EL (cell line): Measurements from ENCODE around the gene CSAD.
"Not testable (repeated sequence)": the region's sequence is repeated elsewhere in the genome, so short reads cannot be mapped to it uniquely, and the experiment has no call there.

Source experiments
- DNase-seq: peaks from one replicate; pipeline ENCODE4 v3.0.0-alpha.2; 2016

The CSAD gene

DNA sequence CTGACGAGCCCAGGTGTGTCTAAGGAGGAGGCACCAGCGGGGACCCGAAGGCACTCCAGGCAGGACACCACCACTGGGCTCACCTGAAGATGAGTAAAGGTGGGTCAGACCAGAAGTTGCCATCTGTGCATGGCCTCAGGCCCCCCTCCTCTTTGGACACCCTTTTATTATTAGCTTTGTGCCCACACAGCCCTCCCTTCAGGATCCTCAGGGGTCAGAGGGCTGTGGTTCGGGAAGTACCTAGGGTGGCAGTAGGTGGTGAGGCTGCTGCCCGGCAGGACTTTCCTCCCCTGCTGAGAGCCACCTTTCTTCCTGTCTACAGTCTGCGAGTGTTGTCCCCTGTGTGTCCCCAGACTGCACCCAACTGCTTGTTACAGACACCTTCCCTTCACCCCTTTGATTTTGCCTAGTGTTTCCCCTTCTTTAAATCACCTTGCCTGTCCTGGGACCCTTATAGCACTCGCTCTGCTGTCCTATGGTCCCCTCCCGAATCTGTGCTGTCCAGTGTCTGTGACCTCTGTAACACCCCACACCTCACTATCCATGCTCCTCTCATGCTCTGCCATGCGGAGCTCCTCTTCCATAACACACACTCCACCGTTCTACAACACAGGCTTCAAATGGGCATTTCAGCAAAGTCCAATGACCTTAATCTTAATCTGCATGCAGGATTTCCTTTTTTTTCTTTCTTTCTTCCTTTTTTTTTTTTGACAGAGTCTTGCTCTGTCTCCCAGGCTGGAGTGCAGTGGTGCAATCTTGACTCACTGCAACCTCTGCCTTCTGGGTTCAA lies 51.8 kb downstream of the CSAD start:
- no peak for DNase-seq

DNA sequence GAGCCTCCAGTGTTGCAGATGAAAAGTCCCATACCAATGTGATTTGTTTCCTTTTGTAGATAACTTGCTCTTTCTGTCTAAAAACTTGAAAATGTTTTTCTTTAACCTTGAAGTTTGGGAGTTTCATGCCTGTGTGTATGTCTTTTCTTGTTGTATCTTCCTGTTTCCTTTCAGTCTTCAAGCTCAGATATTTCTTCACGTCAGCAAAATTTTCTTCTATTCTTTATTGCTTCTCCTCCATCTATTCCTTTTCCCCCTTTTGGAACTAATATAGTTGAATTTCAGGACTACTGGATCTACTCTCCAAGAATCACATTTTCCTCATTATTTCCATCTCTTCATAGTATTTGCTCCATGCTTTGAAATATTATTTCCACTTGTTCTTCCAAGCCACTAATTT lies 53.6 kb downstream of the CSAD start:
- DNase-seq, result no peak

DNA sequence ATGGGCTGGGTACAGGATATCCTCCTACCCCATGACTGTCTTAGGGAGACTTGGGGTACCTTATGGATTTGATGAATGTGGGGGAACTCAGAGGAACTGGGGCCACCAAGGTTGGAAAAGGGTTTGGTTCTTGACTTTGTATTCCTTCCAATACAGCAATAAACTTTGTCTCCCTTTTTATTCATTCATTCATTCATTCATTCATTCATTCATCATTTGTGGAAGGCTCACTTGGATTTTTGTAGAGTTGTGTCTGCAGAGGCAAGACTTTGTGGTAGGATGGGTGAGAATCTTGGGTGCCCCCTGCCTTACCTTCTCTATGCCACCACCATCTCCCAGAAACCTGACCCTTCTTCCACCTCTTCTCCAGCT lies 56.4 kb downstream of the CSAD start:
- DNase-seq, result no peak

DNA sequence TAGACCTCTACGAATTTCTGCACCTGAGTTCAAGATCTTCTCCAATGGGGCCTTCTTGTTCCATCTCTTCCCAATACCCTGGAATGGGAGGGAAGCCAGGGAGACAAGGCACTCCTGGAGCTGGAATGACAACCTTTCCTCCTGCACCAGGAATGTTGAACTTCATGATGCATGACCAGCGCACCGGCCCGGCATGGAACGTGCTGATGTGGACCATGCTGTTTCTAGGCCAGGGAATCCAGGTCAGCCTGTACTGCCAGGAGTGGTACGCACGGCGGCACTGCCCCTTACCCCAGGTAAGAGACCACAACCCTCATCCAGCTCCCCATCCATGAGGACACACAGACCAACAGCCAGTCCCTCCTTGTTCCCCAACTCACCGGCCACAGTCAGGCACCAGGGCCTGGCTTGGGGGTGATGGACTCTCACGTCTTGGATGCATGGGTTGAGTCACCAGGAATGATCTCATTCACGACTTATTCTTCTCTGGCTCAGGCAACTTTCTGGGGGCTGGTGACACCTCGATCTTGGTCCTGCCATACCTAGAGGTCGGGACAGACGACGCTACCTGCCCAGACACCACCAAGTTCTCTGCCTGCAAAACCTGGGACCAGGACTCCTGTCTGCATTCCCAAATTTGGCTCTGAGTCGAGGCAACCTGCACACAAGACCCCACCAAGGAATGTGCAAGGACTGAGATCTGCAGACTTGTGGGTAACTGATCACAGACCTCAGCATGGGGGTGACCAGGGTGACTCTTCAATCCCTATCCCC lies 57.0 kb downstream of the CSAD start:
- DNase-seq, result peak; percentile 75

DNA sequence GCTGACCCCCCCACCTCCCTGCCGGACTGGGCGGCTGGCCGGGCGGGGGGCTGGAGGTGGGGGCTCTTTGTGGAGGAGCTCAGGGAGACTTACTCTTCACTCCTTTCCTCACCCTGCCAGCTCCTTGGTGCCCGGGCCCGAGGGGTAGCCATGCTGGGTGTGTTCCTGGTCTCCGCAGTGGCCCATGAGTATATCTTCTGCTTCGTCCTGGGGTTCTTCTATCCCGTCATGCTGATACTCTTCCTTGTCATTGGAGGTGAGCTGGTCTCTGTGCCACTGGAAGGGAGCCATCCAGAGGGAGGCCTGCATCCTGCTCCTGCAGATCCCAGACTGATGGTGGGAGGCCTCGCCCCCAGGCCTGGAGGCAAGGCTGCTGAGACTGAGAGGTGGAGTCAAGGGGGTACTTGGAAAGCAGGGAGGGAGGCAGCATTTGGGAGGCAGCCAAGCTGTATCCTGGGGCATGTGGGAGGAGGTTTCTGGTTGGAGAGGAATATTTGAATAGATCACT lies 57.7 kb downstream of the CSAD start:
- peak; percentile 74 for DNase-seq

DNA sequence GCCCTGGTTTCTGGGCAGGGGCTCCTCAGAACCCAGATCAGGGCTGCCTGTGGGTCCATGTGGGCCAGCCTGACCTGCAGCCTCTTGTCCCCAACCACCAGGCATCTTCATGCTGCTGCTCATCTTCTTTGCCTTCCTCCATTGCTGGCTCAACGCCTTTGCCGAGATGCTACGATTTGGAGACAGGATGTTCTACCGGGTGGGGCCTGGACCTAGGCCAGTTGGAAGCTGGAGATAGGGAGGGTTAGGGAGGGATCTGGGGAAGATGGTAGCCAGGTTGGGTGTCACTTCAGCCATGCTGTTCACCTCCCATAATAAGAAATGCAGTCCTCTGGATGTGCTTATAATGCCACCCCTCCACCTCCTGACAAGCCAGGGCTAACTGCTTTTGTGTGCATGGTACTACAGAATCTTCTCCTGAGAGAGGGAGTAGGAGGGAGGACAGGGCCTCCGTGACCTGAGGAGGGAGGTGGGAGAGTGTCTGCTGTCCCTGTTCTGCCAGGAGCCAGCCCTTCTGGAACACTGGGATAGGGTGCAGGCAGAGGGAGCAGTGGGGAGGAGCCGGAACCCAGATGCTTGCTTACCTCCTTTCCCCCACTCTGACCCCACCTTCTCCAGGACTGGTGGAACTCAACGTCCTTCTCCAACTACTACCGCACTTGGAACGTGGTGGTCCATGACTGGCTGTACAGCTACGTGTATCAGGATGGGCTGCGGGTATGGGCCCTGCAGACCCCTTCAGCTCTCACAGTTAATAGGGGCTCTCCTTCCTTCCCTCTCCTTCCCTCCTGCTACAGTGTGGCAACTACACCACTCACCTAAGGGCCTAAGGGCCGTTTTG lies 59.8 kb downstream of the CSAD start:
- no peak for DNase-seq

DNA sequence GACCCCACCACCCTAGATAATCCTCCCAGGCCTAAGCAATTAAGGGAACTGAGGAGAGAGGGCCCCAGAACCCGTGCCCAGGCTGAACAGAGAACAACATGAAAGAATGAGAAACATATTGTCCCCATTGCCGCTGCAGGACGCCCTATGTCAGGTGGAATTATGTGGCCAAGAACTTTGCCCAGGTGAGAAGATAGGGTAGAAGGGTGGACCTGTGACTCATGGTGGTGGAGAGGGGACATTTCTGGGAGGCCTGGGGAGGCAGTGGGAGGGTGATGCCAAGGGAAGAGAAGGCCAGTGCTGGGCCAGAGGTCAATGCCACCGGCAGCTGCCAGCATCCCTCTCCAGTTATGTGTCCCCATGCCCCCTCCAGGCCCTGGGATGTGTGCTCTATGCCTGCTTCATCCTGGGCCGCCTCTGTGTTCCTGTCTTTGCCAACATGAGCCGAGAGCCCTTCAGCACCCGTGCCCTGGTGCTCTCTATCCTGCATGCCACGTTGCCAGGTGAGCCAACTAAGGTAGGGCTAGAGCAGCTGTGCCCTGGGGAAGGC lies 61.9 kb downstream of the CSAD start:
- DNase-seq, result no peak

DNA sequence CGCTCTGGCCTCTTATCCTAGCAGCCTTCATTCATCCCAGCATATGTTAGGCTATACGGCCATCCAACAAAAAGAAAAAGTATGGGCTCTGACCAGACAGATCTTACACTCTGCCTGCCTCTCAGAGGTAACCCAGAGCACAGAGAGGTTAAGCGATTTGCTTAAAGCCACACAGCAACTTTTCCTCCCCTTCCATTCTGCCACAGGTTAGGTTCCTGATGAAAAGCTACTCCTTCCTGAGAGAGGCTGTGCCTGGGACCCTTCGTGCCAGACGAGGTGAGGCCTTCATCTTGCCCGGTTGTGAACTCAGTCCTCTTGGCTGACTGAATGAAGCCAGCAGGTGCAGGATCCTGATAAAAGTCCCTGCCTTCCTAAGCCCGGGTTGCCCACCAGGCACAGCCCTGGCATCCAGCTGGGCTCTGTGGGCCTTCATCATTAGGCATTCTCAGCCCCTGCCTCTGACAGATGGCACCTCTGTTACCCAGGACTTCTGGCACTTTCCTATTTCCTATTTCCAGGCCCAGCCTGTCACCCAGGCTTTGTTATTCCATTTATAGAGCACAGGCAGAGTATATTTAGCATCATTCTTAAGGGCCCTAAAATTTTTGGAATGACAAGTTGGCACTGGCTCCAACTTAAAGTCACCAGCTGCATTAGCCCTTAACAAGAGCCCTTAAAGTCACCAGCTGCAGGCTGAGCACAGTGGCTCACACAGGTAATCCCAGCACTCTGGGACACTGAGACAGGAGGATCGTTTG lies 64.7 kb downstream of the CSAD start:
- no peak for DNase-seq

DNA sequence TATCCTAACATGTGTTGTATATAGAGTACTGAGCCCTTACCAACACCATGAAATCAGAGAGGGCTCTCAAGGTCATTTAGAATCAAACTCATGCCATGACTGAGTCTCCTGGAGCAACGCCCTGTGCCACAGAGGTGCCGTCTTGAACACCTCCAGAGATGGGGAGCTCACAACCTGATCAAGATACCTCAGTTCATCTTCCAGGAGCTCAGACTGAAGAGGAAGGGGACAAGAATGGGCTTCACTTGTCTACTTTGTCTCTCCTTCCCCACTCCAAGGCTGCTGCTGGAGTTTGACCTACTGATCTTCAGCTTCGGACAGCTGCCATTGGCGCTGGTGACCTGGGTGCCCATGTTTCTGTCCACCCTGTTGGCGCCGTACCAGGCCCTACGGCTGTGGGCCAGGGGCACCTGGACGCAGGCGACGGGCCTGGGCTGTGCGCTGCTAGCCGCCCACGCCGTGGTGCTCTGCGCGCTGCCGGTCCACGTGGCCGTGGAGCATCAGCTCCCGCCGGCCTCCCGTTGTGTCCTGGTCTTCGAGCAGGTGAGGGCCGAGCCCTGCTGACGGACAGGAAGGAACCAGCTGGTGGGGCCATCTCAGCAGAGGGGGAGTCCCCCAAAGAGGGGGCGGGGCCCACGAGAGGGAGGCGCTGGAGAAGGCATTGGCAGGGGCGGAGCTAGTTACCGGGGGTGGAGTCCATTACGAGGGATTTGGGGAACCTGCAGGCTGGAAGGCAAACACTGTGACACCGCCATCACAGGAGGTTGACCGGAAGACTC lies 65.4 kb downstream of the CSAD start:
- DNase-seq, result no peak

DNA sequence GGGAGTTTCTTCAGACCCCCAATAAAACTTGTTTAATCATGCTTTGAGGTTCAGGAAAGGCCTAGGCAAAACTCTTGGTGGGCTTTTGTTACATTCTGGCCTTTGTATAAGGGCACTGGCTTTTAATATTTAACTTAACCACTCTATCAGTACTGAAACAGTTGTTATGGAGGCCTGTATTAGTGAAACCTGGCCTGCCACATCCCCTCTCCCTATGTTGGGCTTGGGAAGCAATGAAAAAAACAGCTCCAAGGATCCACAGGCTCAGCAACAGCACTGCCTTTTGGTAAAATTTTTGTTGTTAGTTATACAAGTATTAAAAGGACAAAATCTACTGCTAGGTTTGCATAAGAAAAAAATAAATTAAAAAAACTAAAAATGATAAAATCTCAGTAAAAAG lies 66.8 kb downstream of the CSAD start:
- no peak for DNase-seq

DNA sequence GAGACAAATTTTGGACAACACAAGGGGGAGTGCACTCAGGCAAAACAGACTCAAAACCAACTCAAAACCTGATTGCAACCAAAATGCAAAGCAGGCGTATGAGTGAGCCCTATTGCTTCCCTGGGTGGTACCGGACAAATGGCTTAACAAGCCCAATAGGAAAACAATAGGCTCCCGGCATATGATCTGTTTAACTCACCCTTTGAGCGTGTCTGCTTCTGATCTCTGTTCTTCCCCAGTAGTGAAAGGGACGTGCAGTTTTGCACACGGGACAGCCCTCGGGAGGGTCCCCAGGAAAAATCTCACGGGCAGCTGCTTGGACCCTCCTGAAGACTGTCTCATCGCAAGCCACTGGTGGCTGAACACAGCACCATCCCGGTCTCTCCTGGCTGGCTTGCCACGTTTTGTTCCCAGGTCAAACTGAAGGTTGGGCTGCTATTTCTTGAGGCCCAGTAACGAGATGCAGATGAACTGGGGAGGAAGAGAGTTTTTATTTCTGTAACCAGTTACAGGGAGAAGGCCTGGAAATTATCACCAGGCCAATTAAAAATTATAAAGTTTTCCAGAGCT lies 67.5 kb downstream of the CSAD start:
- no peak for DNase-seq

DNA sequence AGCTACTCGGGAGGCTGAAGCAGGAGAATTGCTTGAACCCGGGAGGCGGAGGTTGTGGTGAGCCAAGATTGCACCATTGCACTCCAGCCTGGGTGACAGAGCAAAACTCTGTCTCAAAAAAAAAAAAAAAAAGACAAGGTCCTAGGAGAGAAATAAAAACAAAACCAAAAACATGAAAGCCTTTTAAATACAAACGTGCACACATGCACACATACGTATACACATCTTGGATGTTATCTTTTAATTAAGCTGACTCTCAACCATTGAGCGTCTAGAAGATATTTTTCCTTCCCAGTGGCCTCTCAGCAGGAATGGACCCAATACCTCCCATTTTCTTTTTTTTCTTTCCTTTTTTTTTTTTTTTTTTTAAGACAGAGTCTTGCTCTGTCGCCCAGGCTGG lies 68.3 kb downstream of the CSAD start:
- DNase-seq, result not testable (repeated sequence)
